ENCODE data around the gene GINS3. TPM values are rescaled to one million over a fixed set of nuclear protein-coding genes. Genes with fewer than 3 reads are reported as not detected.

GINS3 gene
- total RNA-seq, 1 donor, result 10.7 TPM

- no peak for TF ChIP-seq CTCF (IDR thresholded peaks at IDR 0.05; ENCODE audit: insufficient read depth, low read length)
- no peak for DNase-seq (ENCODE audit: low read depth)
- H3K4me3 ChIP-seq (ENCODE audit: low read depth, low read length), result no peak overlapping the region
Observed at GRCh38 chr16:58371841-58372240, 20.4 kb upstream of the GINS3 start.

- no peak overlapping the region for H3K4me3 ChIP-seq (ENCODE audit: low read depth, low read length)
- no peak for DNase-seq (ENCODE audit: low read depth)
- TF ChIP-seq CTCF (IDR thresholded peaks at IDR 0.05; ENCODE audit: insufficient read depth, low read length), result no peak
Observed at GRCh38 chr16:58375386-58375785, 16.9 kb upstream of the GINS3 start.

- no peak overlapping the region for H3K4me3 ChIP-seq (ENCODE audit: low read depth, low read length)
- peak; percentile 54 for DNase-seq (ENCODE audit: low read depth)
- no peak for TF ChIP-seq CTCF (IDR thresholded peaks at IDR 0.05; ENCODE audit: insufficient read depth, low read length)
Observed at GRCh38 chr16:58377932-58378331, 14.3 kb upstream of the GINS3 start.

GRCh38 chr16:58378401-58378800 lies 13.9 kb upstream of the GINS3 start:
- TF ChIP-seq CTCF (IDR thresholded peaks at IDR 0.05; ENCODE audit: insufficient read depth, low read length), result no peak
- DNase-seq (ENCODE audit: low read depth), result peak; percentile 37
- no peak overlapping the region for H3K4me3 ChIP-seq (ENCODE audit: low read depth, low read length)

GRCh38 chr16:58379736-58380135 lies 12.5 kb upstream of the GINS3 start:
- TF ChIP-seq CTCF (IDR thresholded peaks at IDR 0.05; ENCODE audit: insufficient read depth, low read length), result no peak
- DNase-seq (ENCODE audit: low read depth), result no peak

GRCh38 chr16:58381661-58382060 lies 10.6 kb upstream of the GINS3 start:
- DNase-seq (ENCODE audit: low read depth), result no peak
- no peak for TF ChIP-seq CTCF (IDR thresholded peaks at IDR 0.05; ENCODE audit: insufficient read depth, low read length)
- no peak overlapping the region for H3K4me3 ChIP-seq (ENCODE audit: low read depth, low read length)

More at GRCh38 chr16:58379736-58380135, 12.5 kb upstream of the GINS3 start:
- H3K4me3 ChIP-seq (ENCODE audit: low read depth, low read length), result no peak overlapping the region

- TF ChIP-seq CTCF (IDR thresholded peaks at IDR 0.05; ENCODE audit: insufficient read depth, low read length), result no peak
- no peak for DNase-seq (ENCODE audit: low read depth)
- H3K4me3 ChIP-seq (ENCODE audit: low read depth, low read length), result no peak overlapping the region
Observed at GRCh38 chr16:58384437-58385055, 7.7 kb upstream of the GINS3 start.
